RWPE2 (cell line): Measurements from ENCODE around the gene NAA25.

Source experiments
- ATAC-seq: fragments of 200-7000 bp; cut with Tn5 transposase; 3 replicates; pipeline ENCODE4 v1.9.1; 2021; ENCODE audit warnings: low read depth
- DNase-seq: peaks from one replicate; pipeline ENCODE4 v3.0.0-alpha.2; 2020; ENCODE audit warnings: low spot score
- H3K27ac ChIP-seq: fragments of 450-650 bp; 2 replicates; pipeline ENCODE4 v1.5.1; 2017; ENCODE audit warnings: mild to moderate bottlenecking; ENCODE audit not compliant: poor library complexity, severe bottlenecking
- H3K27me3 ChIP-seq: fragments of 250-450 bp; sonication (Bioruptor Pico); 2 replicates; pipeline ENCODE4 v1.5.1; 2021; ENCODE audit warnings: mild to moderate bottlenecking, moderate library complexity; ENCODE audit not compliant: insufficient read depth, poor library complexity, severe bottlenecking
- H3K36me3 ChIP-seq: fragments of 250-450 bp; sonication (Bioruptor Pico); 2 replicates; pipeline ENCODE4 v1.5.1; 2020; ENCODE audit warnings: low read depth, mild to moderate bottlenecking, moderate library complexity
- H3K4me1 ChIP-seq: fragments of 250-450 bp; sonication (Bioruptor Pico); 2 replicates; pipeline ENCODE4 v1.5.1; 2021; ENCODE audit warnings: mild to moderate bottlenecking, moderate library complexity; ENCODE audit not compliant: insufficient read depth, poor library complexity, severe bottlenecking
- H3K4me3 ChIP-seq: fragments of 250-450 bp; sonication (Bioruptor Pico); 2 replicates; pipeline ENCODE4 v1.5.1; 2021; ENCODE audit warnings: mild to moderate bottlenecking, moderate library complexity; ENCODE audit not compliant: severe bottlenecking
- H3K9me3 ChIP-seq: fragments of 250-450 bp; sonication (Bioruptor Pico); 2 replicates; pipeline ENCODE4 v1.5.1; 2021; ENCODE audit warnings: mild to moderate bottlenecking, moderate library complexity; ENCODE audit not compliant: severe bottlenecking
- TF ChIP-seq, protein P1 (sequence below): fragments of 450-650 bp; IDR thresholded peaks from one replicate; pipeline ENCODE4 v1.5.1; 2017; ENCODE audit warnings: mild to moderate bottlenecking, moderate library complexity; ENCODE audit not compliant: poor library complexity, severe bottlenecking

NAA25 gene

DNA sequence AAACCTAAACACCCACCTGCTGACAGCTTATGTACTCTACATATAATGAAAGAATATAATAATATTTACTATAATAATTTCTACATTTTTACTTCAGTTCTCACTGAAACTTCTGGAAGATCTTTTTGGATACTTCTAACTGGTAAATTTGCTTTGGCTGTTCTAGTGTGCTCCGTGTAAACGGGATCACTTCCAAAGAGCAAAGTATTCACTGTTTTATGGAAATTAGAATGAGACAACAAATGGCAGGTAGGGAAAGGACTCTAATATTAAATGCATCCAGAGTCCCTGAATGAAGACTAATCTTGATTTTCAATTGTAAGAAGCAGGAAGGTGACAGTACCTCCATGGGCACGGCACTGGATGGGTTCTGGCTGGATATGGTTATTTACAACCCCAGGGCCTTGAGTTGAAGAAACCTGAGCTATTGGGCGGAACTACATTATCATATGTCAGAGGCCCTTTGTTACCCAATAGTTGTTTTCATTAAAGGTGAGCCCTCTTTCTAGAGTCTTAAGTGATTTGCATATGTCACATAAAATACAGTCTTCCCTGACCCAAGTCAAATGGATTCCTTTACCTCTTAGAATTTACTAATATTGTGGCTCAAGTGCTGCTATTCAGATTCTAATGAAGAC, 84.7 kb downstream of the NAA25 start:
- DNase-seq (no peak), ATAC-seq (no peak)
- H3K27ac ChIP-seq: no peak overlapping the region
- no peak overlapping the region for H3K4me3 ChIP-seq
- H3K36me3 ChIP-seq: peaks cover 85% of the 10 kb centered on the region
- H3K27me3 ChIP-seq: no peaks in the 10 kb centered on the region
- H3K9me3 ChIP-seq: no peaks in the 10 kb centered on the region
- peaks cover 10% of the 10 kb centered on the region for H3K4me1 ChIP-seq
- TF ChIP-seq, protein P1, sequence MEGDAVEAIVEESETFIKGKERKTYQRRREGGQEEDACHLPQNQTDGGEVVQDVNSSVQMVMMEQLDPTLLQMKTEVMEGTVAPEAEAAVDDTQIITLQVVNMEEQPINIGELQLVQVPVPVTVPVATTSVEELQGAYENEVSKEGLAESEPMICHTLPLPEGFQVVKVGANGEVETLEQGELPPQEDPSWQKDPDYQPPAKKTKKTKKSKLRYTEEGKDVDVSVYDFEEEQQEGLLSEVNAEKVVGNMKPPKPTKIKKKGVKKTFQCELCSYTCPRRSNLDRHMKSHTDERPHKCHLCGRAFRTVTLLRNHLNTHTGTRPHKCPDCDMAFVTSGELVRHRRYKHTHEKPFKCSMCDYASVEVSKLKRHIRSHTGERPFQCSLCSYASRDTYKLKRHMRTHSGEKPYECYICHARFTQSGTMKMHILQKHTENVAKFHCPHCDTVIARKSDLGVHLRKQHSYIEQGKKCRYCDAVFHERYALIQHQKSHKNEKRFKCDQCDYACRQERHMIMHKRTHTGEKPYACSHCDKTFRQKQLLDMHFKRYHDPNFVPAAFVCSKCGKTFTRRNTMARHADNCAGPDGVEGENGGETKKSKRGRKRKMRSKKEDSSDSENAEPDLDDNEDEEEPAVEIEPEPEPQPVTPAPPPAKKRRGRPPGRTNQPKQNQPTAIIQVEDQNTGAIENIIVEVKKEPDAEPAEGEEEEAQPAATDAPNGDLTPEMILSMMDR: no peak

DNA sequence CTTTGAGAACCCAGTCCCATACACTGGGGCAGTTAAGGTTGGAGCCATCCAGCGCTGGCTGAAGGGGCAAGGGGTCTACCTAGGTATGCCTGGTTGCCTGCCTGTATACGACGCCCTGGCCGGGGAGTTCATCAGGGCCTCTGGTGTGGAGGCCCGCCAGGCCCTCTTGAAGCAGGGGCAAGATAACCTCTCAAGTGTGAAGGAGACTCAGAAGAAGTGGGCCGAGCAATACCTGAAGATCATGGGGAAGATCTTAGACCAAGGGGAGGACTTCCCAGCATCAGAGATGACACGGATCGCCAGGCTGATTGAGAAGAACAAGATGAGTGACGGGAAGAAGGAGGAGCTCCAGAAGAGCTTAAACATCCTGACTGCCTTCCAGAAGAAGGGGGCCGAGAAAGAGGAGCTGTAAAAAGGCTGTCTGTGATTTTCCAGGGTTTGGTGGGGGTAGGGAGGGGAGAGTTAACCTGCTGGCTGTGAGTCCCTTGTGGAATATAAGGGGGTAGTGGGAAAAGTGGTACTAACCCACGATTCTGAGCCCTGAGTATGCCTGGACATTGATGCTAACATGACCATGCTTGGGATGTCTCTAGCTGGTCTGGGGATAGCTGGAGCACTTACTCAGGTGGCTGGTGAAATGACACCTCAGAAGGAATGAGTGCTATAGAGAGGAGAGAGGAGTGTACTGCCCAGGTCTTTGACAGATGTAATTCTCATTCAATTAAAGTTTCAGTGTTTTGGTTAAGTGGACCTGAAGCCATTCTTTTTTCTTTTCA, 86.2 kb downstream of the NAA25 start:
- TF ChIP-seq, protein P1: no peak
- H3K9me3 ChIP-seq: no peaks in the 10 kb centered on the region
- ATAC-seq (no peak), DNase-seq (no peak)
- no peak overlapping the region for H3K27ac ChIP-seq
- H3K27me3 ChIP-seq: no peaks in the 10 kb centered on the region
- H3K4me1 ChIP-seq: peaks cover 16% of the 10 kb centered on the region
- no peak overlapping the region for H3K4me3 ChIP-seq
- H3K36me3 ChIP-seq: peaks cover 75% of the 10 kb centered on the region

DNA sequence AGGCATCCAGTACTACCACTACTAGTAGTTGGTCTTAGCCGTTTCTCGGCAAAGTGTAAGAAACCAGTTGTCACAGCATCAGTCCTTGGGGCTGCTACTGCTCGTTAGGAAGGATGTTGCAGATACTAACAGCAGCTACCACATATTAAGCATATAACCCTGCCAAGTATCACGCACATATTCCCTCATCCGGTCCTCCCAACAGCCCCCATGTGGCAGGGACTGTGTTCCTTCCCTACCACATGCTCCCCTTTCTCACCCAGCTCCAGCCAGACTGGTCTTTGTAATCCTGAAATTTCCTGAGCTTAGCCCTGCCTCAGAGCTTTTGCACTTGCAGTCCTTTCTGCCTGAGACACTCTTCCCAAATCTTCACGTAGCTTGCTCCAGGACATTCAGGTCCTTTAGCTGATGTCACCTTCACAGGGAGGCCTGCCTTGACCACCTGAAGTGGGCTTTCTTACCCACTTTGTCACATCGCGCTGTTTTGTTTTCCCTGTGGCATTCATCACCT, 87.6 kb downstream of the NAA25 start:
- Histone ChIP-seq H3K9me3 (no peaks in the 10 kb centered on the region), H3K27me3 (no peaks in the 10 kb centered on the region), H3K27ac (no peak overlapping the region), H3K4me1 (peaks cover 13% of the 10 kb centered on the region), H3K4me3 (no peak overlapping the region), H3K36me3 (peaks cover 71% of the 10 kb centered on the region)
- DNase-seq (no peak), ATAC-seq (no peak)
- TF ChIP-seq, protein P1: no peak

DNA sequence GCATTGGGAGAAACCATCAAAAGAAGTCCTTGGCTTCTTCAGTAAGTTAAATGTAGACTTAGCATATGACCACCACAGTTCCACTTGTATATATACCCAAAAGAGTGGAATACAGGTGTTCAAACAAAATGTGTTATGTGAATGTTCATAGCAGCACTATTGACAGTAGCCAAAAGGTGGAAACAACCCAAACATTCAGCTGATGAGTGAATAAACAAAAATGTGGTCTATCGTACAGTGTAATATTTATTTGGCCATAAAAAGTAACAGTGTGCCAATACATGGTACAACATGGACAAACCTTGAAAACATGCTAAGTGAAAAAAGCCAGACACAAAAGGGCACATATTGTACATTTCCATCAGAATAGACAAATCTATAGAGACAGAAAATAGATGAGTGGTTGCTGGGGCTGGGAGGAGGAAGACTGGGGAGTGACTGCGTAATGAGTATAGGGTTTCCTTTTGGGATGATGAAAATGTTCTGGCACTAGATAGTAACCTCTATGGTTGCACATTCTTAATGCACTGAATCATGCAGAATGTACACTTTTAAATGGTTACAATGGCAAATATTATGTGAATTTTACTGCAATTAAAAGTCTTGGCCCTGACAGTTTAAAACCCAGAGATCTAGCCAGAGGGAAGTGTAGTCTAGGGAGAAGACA, 89.9 kb downstream of the NAA25 start:
- DNase-seq (no peak), ATAC-seq (peak; percentile 90)
- no peaks in the 10 kb centered on the region for H3K27me3 ChIP-seq
- H3K27ac ChIP-seq: peak overlapping the region; percentile 62
- peaks cover 18% of the 10 kb centered on the region for H3K4me1 ChIP-seq
- no peak overlapping the region for H3K4me3 ChIP-seq
- TF ChIP-seq, protein P1: no peak
- no peaks in the 10 kb centered on the region for H3K9me3 ChIP-seq
- H3K36me3 ChIP-seq: peaks cover 65% of the 10 kb centered on the region
